IPS-15b (cell line): ENCODE measurements around the gene MIDN.

Source experiments
- H3K27me3 ChIP-seq: one replicate; pipeline ENCODE4 v1.6.1; 2013; ENCODE audit warnings: low read length; ENCODE audit not compliant: control insufficient read depth, insufficient read depth
- H3K36me3 ChIP-seq: one replicate; pipeline ENCODE4 v1.6.1; 2013; ENCODE audit warnings: low read length; ENCODE audit not compliant: control insufficient read depth, insufficient read depth
- H3K4me1 ChIP-seq: one replicate; pipeline ENCODE4 v1.6.1; 2013; ENCODE audit warnings: mild to moderate bottlenecking, low read length; ENCODE audit not compliant: control insufficient read depth, insufficient read depth
- H3K4me3 ChIP-seq: one replicate; pipeline ENCODE4 v1.5.1; 2013; ENCODE audit warnings: low read depth, low read length
- H3K9ac ChIP-seq: one replicate; pipeline ENCODE4 v1.6.1; 2013; ENCODE audit warnings: low read depth, mild to moderate bottlenecking, low read length
- H3K9me3 ChIP-seq: one replicate; pipeline ENCODE4 v1.6.1; 2013; ENCODE audit warnings: mild to moderate bottlenecking, low read length; ENCODE audit not compliant: control insufficient read depth, insufficient read depth

Gene MIDN

DNA sequence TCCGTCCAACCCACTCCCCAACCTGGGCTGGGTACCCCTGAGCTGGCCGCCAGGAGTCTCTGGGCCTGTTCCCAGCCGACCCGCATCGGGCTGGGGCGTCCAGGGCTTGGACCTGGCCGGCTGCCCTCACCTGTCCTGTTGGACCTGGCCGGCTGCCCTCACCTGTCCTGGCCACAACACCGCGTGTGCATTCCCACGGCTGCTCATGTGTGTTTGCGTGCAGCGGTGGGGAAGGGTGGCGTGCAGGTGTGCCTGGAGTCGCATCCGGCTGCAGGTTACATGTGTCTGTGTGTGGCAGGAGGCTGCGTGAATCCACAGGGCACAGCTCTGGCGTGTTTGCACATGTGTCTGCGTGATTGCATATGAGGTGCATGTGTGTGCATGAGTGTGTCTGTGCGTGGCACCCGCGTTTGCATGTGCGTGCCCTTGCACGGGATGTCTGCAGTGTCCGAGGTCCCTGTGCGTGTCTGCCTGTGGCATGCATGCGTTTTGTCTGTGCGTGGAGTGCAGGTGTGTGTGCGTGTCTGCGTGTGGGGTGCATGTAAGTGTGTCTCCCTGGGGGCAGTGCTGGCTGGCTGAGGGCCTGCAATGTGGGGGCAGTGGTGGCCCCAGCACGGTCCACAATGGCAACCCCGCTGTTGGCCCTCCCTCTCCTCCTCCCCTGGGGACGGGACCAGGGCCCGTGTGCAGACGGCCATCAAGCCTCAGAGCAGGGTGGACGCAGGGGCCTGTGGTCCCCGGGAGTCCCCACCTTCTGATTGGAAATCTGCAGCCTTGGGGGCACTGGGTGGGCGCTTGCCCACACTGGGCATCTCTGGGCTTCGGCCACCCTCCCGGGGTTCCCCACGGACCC is 40.7 kb downstream of the MIDN start:
- H3K4me3 ChIP-seq = no peak overlapping the region
- H3K36me3 ChIP-seq = no peaks in the 10 kb centered on the region
- peaks cover 5% of the 10 kb centered on the region for H3K27me3 ChIP-seq
- no peak overlapping the region for H3K9ac ChIP-seq
- no peaks in the 10 kb centered on the region for H3K9me3 ChIP-seq
- H3K4me1 ChIP-seq = no peaks in the 10 kb centered on the region

DNA sequence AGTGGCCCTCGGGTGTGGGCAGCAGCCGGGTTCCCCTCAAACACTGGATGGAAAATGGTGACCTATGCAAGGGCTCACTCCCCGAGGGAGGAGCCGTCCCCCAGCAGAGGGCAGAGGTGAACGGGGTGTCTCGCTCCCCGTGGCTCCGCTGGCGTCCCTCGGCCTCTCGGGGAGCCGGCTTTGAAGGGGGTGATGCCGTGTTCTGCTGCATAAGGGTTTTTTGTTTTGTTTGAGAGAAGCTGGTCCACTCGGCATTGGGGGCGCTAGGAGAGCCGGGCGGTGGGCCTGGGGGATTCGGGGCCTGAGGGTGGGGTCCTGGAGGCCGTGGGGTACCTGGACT is 41.3 kb downstream of the MIDN start:
- H3K9me3 ChIP-seq = no peaks in the 10 kb centered on the region
- no peaks in the 10 kb centered on the region for H3K36me3 ChIP-seq
- no peaks in the 10 kb centered on the region for H3K4me1 ChIP-seq
- no peak overlapping the region for H3K9ac ChIP-seq
- H3K27me3 ChIP-seq = peaks cover 3% of the 10 kb centered on the region
- no peak overlapping the region for H3K4me3 ChIP-seq

DNA sequence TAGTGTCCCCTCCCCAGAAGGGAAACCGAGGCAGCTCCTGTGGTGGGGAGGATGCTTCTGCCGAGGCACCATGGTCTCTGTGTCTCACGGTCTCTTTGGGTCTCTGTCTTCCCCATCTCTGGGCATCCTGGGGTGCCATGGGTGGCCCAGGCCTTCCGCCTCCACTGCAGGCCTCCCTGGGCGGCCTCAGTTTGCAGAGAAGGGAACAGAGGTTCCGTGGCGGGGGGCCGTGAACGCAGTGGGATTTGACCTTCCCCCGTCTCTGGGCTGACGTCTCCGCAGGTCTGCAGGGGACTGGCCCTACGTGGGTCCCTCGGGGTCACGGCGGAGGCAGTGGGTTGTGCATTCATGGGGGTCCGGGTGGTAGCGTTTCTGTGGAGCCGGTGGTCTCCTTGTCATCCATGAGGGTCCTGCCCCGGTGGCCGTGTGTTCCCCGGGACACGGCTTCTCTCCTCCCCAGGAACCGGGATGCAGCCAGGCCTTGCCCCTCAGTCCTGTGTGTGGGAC is 41.9 kb downstream of the MIDN start:
- no peak overlapping the region for H3K4me3 ChIP-seq
- no peak overlapping the region for H3K9ac ChIP-seq
- no peaks in the 10 kb centered on the region for H3K9me3 ChIP-seq
- no peaks in the 10 kb centered on the region for H3K27me3 ChIP-seq
- no peaks in the 10 kb centered on the region for H3K4me1 ChIP-seq
- no peaks in the 10 kb centered on the region for H3K36me3 ChIP-seq

DNA sequence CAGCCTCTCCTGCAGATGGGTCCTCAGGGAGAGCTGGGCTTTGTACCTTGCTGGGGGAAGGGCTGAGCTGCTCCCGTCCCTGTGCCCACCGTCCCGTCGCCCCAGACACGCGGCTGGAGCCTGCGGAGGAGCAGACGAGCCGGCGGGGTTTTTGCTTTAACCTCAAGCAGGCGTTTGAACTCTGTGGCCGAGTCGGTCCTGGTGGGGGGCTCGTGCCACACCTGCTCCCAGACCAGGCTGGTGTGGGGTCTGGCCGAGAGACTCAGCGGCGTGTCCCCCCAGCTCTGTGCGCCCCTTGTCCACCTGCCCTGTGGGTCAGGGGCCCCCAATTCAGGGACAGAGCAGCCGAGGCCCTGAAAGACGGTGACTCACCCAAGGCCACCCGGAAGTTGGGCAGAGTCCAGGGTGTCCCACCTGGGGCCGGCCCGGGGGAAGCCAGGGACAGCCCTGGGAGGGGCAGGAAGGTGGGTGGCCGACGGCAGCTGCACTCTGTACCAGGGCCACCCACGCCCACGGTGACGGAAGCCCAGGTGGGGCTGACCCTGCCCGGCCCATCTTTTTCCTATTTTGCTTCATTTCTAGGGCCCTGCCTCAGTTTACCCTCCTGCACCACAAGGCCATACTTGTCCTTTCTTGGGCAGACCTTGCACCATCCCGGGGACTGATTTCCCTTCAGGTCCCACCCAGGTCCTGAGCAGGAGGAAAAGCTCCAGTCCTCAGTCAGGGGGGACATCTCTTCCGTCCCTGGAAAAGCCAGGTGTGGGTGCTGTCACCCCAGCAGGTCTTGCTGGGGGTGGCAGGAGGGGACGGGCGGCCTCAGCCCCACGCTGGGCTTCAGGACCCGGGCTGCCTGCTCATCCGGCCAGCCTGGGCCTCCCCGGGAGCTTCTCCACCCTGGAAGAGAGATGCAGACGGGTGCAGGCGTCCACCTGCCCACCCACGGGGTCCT is 42.6 kb downstream of the MIDN start:
- Histone ChIP-seq H3K4me3 (no peak overlapping the region), H3K9ac (no peak overlapping the region), H3K36me3 (no peaks in the 10 kb centered on the region), H3K27me3 (no peaks in the 10 kb centered on the region), H3K4me1 (no peaks in the 10 kb centered on the region), H3K9me3 (no peaks in the 10 kb centered on the region)

DNA sequence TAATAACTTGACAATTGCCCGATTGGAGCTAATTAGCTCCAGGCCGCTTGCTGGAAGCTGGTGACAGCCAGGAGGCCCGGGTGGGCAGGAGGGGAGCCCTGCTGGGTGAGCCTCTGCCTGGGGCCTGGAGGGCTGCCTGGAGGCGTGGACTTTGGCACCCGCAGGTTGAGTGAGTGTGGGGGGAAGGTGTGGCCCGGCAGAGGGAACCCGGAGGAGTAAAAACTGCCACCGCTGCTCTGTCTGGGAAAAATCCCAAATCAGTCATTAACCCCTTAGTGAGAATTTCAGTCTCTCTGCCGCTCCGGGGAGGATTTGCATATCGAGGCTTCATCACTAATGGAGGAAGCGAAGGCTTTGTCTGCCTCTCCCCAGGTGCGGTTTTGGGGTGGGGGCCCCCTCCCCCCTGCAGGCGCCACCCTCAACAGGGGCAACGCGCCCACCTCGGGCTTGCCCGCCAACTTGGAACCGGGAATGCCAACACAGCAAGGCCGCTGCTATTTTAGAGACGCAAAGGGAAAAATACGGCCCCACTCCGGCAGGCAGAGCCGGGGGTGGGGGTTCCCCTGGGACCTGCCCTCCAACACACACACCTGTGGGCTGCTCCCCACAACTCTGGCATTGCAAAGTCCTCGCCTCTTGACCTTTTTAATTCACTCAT is 43.5 kb downstream of the MIDN start:
- Histone ChIP-seq H3K9me3 (no peaks in the 10 kb centered on the region), H3K9ac (no peak overlapping the region), H3K4me1 (no peaks in the 10 kb centered on the region), H3K4me3 (no peak overlapping the region), H3K27me3 (no peaks in the 10 kb centered on the region), H3K36me3 (no peaks in the 10 kb centered on the region)

DNA sequence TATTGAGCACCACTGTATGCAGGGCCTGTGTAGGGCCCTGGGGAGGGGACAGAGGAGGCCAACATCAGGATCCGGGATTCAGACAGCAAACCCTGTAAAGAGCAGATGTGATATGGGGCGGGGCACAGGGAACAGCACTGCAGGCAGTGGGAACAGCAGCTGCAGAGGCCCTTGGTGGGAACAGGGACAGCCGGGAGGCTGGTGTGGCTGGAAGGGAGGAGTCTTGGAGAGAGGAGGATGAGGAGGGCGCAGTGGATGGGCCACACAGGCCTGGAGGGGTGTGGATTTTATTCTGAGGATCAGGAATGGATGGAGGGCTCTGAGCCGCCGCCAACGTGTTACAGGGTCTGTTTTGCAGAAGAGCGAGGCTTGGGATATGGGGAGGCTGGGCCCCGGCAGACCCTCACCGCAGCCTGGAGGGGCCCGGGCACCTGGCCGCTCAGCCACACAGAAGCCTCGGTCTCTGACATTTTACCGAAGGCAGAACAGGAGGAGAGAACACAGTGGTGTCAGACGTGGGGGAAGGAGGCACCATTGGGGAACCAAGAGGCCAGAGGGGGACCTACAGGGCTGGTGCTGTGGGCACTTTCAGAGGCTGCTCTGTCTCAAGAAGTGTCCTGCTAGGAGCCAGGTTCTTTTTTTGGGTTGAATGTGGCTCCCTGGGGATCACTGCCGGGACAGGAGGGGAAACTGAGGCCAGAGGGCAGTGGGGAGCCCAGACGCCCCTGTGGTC is 44.2 kb downstream of the MIDN start:
- no peaks in the 10 kb centered on the region for H3K27me3 ChIP-seq
- H3K4me1 ChIP-seq = no peaks in the 10 kb centered on the region
- no peaks in the 10 kb centered on the region for H3K36me3 ChIP-seq
- H3K4me3 ChIP-seq = no peak overlapping the region
- no peak overlapping the region for H3K9ac ChIP-seq
- H3K9me3 ChIP-seq = no peaks in the 10 kb centered on the region

DNA sequence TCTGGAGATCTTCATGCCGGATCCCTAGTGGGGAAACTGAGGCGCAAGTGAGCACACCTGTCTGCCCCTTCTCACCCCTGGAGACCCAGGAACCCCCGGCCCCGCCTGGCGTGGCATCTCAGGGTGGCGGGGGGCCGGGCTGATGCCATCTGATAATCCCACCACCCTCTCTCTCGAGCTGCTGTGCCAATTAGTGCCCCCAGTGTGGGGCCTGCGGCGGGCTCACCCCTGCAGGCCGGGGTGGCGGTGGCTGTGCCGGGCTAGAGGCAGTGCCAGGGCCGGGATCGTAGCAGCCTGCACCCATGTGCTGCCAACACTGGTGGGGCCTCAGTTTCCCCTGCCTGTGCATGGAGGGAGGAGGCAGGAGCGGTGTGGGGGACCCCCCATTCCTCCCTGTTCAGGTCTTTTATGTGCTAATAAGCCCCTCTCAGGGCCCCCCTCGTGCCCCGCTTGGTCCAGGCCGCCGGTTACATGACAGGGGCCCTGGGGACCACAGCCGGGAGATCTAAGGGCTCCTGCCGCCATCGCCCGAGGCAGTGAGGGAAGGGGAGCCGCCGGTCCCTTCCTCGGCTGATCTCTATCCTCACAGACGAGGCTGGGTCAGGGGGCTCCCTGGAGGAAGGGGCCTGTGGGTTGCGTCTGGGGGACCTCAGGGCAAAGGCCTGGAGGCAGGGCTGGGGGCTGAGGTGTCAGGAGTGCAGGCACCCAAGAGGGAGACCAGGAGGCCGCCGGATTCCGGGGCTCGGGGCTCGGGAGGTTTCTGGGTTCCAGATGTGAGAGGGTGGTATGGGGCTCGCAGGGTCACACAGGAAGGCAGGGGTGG is 45.6 kb downstream of the MIDN start:
- Histone ChIP-seq H3K4me3 (no peak overlapping the region), H3K9me3 (no peaks in the 10 kb centered on the region), H3K9ac (no peak overlapping the region), H3K4me1 (no peaks in the 10 kb centered on the region), H3K36me3 (no peaks in the 10 kb centered on the region), H3K27me3 (no peaks in the 10 kb centered on the region)

DNA sequence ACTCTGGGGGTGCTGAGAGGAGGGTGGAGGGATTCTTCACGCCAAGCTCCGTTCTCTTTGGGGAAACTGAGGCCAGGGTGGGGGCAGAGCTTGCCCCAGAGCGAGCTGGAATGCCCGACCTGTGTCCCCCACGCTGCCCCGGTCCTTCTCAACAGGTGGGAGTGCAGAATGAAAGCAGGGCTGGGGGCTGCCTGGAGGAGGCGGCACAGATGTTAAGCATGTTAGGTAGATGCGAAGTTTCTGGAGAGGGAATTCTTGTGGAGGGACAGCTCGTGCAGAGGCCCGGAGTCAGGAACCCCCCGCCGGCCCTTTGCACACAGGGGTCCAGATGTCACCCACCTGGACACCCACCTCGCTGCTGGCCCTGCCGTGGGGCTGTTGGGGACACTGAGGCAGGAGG is 46.3 kb downstream of the MIDN start:
- Histone ChIP-seq H3K4me3 (no peak overlapping the region), H3K9ac (no peak overlapping the region), H3K27me3 (no peaks in the 10 kb centered on the region), H3K9me3 (no peaks in the 10 kb centered on the region), H3K36me3 (no peaks in the 10 kb centered on the region), H3K4me1 (no peaks in the 10 kb centered on the region)

DNA sequence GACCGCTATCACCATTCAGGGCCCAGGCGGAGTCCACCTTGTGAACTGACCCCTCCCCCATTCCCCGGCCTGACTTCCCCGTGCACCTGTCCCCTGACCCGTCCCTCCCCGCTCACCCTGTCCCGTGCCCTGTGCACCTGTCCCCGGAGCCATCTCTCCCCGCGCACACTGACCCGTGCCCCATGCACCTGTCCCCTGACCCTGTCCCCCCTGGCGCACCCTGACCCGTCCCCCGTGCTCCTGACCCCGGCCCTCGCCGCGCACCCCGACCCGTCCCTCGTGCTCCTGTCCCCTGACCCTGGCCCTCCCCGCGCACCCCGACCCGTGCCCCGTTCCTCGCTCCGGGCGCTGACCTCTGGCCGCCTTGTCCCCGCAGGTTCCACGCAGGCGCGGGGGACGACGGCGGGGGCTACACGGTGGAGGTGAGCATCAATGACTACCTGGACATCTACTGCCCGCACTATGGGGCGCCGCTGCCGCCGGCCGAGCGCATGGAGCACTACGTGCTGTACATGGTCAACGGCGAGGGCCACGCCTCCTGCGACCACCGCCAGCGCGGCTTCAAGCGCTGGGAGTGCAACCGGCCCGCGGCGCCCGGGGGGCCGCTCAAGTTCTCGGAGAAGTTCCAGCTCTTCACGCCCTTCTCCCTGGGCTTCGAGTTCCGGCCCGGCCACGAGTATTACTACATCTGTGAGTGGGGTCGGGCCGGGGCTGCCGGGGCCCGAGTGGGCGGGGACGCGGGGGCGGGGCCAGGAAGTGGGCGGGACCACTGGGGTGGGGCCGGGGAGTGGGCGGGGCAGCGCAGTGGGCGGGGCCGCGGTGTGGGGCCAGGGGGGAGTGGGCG is 47.0 kb downstream of the MIDN start:
- no peaks in the 10 kb centered on the region for H3K27me3 ChIP-seq

DNA sequence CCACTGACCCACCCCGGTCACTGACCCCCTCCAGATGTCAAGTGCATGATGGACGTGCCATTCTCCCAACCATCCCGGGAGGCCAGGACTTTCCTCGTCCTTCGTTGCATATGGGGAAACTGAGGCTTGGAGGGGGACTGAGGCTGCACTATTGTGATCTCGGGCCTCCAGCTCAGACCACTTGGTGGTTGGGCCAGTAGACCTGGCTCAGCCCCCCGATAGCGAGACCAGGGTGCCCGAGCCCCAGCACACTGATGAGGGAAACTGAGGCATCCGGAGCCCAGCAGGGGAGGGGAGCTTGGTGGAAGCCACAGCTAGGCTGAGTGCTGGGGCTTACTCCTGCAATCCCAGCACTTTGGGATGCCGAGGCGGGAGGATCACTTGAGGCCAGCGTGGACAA is 47.7 kb downstream of the MIDN start:
- H3K36me3 ChIP-seq = no peaks in the 10 kb centered on the region
- H3K4me1 ChIP-seq = no peaks in the 10 kb centered on the region
- no peaks in the 10 kb centered on the region for H3K27me3 ChIP-seq
- no peak overlapping the region for H3K4me3 ChIP-seq
- H3K9ac ChIP-seq = no peak overlapping the region
- H3K9me3 ChIP-seq = no peaks in the 10 kb centered on the region

More for the DNA sequence above, 47.0 kb downstream of the MIDN start:
- Histone ChIP-seq H3K4me1 (no peaks in the 10 kb centered on the region), H3K4me3 (peak overlapping the region; percentile 45), H3K9me3 (no peaks in the 10 kb centered on the region), H3K9ac (no peak overlapping the region), H3K36me3 (no peaks in the 10 kb centered on the region)
